PC-3 (cell line): ENCODE results near the gene KCNJ6. TPM values are rescaled to one million over a fixed set of nuclear protein-coding genes. Genes with fewer than 3 reads are reported as not detected.

Experiments
- ATAC-seq: fragments of 200-7000 bp; cut with Tn5 transposase; 2 replicates; pipeline ENCODE4 v1.9.1; 2020; ENCODE audit warnings: mild to moderate bottlenecking, moderate library complexity
- BruUV-seq: library from RNA; stranded (reverse); fragments of 400-500 nt; replicated peaks from 2 replicates; lab custom pipeline; 2021; lab: Mats Ljungman, UMichigan
- CTCF ChIA-PET: fragments of 300-600 bp; sonication (Branson Sonifier 250); formaldehyde crosslinking; loops from one replicate; lab custom pipeline; 2022; ENCODE audit warnings: antibody characterized with exemption; lab: Charles Lee
- POLR2A ChIA-PET: fragments of 300-600 bp; sonication (Branson Sonifier 250); formaldehyde crosslinking; loops from one replicate; lab custom pipeline; 2022; ENCODE audit warnings: antibody characterized with exemption; ENCODE audit not compliant: unreplicated experiment; lab: Charles Lee
- DNase-seq: peaks from one replicate; pipeline ENCODE4 v3.0.0-alpha.2; 2015
- H2AFZ ChIP-seq: fragments of 300-600 bp; sonication (generic); 2 replicates; pipeline ENCODE4 v1.6.0; 2016; ENCODE audit warnings: antibody characterized with exemption, low read length
- H3F3A ChIP-seq: fragments of 300-600 bp; sonication (generic); one replicate; pipeline ENCODE4 v1.6.0; 2017; ENCODE audit warnings: antibody characterized with exemption, low read length, control low read depth, mild to moderate bottlenecking; ENCODE audit not compliant: unreplicated experiment
- H3K27ac ChIP-seq: fragments of 300-600 bp; sonication (generic); 2 replicates; pipeline ENCODE4 v1.5.1; 2016; ENCODE audit warnings: mild to moderate bottlenecking, low read length
- H3K27me3 ChIP-seq: fragments of 300-600 bp; sonication (generic); 2 replicates; pipeline ENCODE4 v1.6.1; 2016; ENCODE audit warnings: low read length, mixed read lengths
- H3K36me3 ChIP-seq: fragments of 300-600 bp; sonication (generic); 2 replicates; pipeline ENCODE4 v1.6.1; 2016; ENCODE audit warnings: low read depth, mixed run types, low read length, mixed read lengths
- H3K4me1 ChIP-seq: fragments of 300-600 bp; sonication (generic); 2 replicates; pipeline ENCODE4 v1.5.1; 2016; ENCODE audit warnings: low read length; ENCODE audit not compliant: insufficient read depth
- H3K4me2 ChIP-seq: fragments of 300-600 bp; sonication (generic); 2 replicates; pipeline ENCODE4 v1.6.0; 2016; ENCODE audit warnings: low read length
- H3K4me3 ChIP-seq: fragments of 300-600 bp; sonication (generic); 2 replicates; pipeline ENCODE4 v1.5.1; 2016; ENCODE audit warnings: mild to moderate bottlenecking, low read length, mixed read lengths
- H3K79me2 ChIP-seq: fragments of 300-600 bp; sonication (generic); 2 replicates; pipeline ENCODE4 v1.6.1; 2017; ENCODE audit warnings: low read length, mixed read lengths
- H3K9ac ChIP-seq: fragments of 300-600 bp; sonication (generic); 2 replicates; pipeline ENCODE4 v1.6.0; 2016; ENCODE audit warnings: mild to moderate bottlenecking, low read length
- H3K9me2 ChIP-seq: fragments of 300-600 bp; sonication (generic); replicated peaks from 2 replicates; pipeline ENCODE4 v1.6.1; 2016; ENCODE audit warnings: mixed run types, low read length, mixed read lengths
- H3K9me3 ChIP-seq: fragments of 300-600 bp; sonication (generic); 2 replicates; pipeline ENCODE4 v1.6.1; 2016; ENCODE audit warnings: low read length, mixed read lengths
- H4K20me1 ChIP-seq: fragments of 300-600 bp; sonication (generic); 2 replicates; pipeline ENCODE4 v1.6.1; 2016; ENCODE audit warnings: low read length, mixed read lengths
- EZH2 ChIP-seq: fragments of 300-600 bp; sonication (generic); IDR thresholded peaks from one replicate; pipeline ENCODE4 v1.6.1; 2017; ENCODE audit warnings: antibody characterized with exemption, mild to moderate bottlenecking, low read length; ENCODE audit not compliant: unreplicated experiment
- EZH2phosphoT487 ChIP-seq: fragments of 300-600 bp; sonication (generic); IDR thresholded peaks from 2 replicates; pipeline ENCODE4 v1.6.1; 2018; ENCODE audit warnings: mild to moderate bottlenecking, antibody characterized with exemption, low read length, borderline replicate concordance
- intact Hi-C: fragments of 100-400 bp; cut with micrococcal nuclease; formaldehyde crosslinking; loops from 2 replicates; pipeline ENCODE4 v1.9.0; 2023
- total RNA-seq: library from RNA; depleted of rRNA; stranded (reverse); fragments of >200 nt; gene quantifications from 2 replicates; pipeline ENCODE4 v1.2.3, GENCODE V29; 2014
- TF ChIP-seq, protein P1 (sequence below): fragments of 300-600 bp; sonication (generic); conservative IDR thresholded peaks from 2 replicates; pipeline ENCODE4 v1.5.1; 2017; ENCODE audit warnings: antibody characterized with exemption, low read depth, mild to moderate bottlenecking, low read length

The KCNJ6 gene
- total RNA-seq, 1 experiment from 2014 or later, result not detected

DNA sequence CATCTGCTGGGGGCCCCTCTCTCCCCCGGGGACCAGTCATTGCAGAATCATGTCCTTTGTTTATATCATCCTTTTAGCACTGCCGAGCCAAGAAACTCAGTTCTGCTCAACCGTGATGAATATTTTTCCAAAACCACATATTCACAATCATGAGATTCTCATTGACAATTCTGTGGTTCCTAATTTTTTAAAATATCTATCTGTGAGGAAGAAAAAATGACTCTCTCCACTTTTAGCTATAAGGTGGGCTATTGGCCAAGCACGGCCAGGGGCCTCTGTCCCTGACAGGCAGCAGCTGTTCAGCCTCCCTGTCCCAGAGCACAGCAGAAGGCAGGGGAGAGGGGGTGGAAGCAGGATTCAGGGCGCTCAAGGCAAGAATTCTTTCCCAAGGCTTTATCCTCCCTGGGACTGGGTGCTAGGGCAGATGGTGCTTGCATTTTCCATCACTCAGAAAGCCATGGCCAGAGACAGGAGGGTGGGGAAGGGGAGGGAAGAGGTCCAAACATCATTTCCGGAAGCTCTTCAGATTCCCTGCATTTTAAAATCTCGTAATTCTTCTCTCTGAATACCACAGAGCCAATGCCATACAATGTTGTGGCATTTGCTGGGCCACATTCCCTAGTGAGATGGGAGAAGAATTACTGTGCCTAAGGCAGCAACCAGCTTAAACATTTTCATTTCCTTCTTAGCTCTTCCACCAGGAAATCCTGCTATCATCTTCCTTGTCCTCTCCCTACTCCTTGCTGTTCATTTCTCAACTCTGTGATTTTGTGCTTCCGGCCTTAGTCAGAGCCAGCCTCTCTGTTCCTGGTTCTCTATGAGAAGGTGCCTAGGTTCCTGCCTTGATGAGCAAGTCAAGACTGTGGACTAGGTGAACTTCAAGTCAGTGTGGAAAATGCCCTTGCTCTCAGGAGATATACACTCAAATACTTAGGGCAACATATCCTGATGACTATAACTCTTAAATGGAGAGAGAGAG lies 60.3 kb downstream of the KCNJ6 start:
- CTCF ChIA-PET, result no interaction called here
- Histone ChIP-seq H3F3A (no peaks in the 10 kb centered on the region), H3K9me2 (no peaks in the 10 kb centered on the region), H2AFZ (no peak overlapping the region), H3K9me3 (no peaks in the 10 kb centered on the region), H3K4me3 (no peak overlapping the region), H3K27me3 (no peaks in the 10 kb centered on the region), H3K9ac (no peak overlapping the region), H4K20me1 (no peaks in the 10 kb centered on the region), H3K4me2 (no peak overlapping the region), H3K27ac (no peak overlapping the region), H3K79me2 (no peaks in the 10 kb centered on the region), H3K4me1 (no peaks in the 10 kb centered on the region), H3K36me3 (no peaks in the 10 kb centered on the region)
- POLR2A ChIA-PET, result no interaction called here
- ATAC-seq (no peak), DNase-seq (no peak)
- no TSS peak for BruUV-seq
- no peak for TF ChIP-seq EZH2phosphoT487
- intact Hi-C loops, result no loop called here

DNA sequence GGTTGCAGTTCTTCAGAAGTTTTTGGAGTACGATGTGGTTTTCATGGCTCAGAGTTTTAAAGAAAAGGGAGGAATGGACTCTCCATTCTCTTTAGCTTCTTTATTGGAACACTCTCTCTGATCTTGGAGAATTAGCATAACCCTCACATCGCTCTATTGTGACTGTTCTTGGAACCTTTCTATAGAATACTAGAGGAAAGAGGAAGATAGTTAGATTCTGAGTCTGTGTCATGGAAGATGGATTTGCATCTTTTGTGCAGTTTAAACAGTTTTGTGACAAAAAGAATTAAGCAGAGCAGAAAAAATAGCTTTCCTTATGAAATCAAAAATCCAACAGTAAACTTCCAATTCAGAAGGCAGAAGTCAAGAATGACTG lies 61.0 kb downstream of the KCNJ6 start:
- Histone ChIP-seq H3K27ac (no peak overlapping the region), H3K79me2 (no peaks in the 10 kb centered on the region), H3K4me2 (no peak overlapping the region), H3F3A (no peaks in the 10 kb centered on the region), H3K36me3 (no peaks in the 10 kb centered on the region), H3K9me2 (no peaks in the 10 kb centered on the region), H3K27me3 (no peaks in the 10 kb centered on the region), H4K20me1 (no peaks in the 10 kb centered on the region), H3K9me3 (no peaks in the 10 kb centered on the region), H2AFZ (no peak overlapping the region), H3K9ac (no peak overlapping the region), H3K4me3 (no peak overlapping the region), H3K4me1 (no peaks in the 10 kb centered on the region)
- BruUV-seq, result no TSS peak
- TF ChIP-seq EZH2, result no peak
- TF ChIP-seq EZH2phosphoT487, result no peak
- TF ChIP-seq, protein P1, sequence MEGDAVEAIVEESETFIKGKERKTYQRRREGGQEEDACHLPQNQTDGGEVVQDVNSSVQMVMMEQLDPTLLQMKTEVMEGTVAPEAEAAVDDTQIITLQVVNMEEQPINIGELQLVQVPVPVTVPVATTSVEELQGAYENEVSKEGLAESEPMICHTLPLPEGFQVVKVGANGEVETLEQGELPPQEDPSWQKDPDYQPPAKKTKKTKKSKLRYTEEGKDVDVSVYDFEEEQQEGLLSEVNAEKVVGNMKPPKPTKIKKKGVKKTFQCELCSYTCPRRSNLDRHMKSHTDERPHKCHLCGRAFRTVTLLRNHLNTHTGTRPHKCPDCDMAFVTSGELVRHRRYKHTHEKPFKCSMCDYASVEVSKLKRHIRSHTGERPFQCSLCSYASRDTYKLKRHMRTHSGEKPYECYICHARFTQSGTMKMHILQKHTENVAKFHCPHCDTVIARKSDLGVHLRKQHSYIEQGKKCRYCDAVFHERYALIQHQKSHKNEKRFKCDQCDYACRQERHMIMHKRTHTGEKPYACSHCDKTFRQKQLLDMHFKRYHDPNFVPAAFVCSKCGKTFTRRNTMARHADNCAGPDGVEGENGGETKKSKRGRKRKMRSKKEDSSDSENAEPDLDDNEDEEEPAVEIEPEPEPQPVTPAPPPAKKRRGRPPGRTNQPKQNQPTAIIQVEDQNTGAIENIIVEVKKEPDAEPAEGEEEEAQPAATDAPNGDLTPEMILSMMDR, result no peak
- ATAC-seq, result no peak
- DNase-seq, result no peak
- CTCF ChIA-PET, result no interaction called here
- intact Hi-C loops, result no loop called here
- POLR2A ChIA-PET, result no interaction called here

DNA sequence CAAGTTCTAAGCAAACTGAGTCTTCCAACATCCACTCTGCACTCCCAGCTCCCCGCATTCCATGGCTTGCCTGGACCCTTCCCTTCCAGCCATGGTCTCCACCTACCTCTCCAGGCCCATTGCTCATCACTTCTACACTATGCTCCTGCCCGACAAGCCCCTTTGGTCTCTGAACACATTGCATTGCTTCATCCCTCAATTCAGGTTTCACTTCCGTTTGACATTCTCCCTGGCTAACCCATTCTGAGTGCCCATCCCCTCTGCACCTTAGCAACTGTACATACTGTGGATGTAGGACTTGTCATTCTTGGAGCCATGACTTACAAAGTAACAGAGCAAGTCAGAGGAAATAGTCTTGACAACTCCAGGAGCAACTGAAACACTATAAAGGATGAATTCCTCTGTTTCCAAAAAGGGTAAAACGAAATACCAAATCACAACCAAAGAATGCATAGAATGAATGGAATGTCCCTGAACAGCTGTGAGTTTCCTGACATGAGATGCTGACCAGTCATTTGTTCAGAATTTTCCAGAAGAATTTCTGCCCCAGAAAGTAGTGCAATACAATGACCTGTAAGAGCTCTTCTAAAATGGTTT lies 66.7 kb downstream of the KCNJ6 start:
- BruUV-seq, result no TSS peak
- no peaks in the 10 kb centered on the region for H3K4me1 ChIP-seq
- H3K79me2 ChIP-seq, result no peaks in the 10 kb centered on the region
- POLR2A ChIA-PET, result no interaction called here
- no peaks in the 10 kb centered on the region for H3K9me2 ChIP-seq
- peaks cover 4% of the 10 kb centered on the region for H3K27me3 ChIP-seq
- no peak for ATAC-seq
- intact Hi-C loops, result no loop called here
- H3K36me3 ChIP-seq, result no peaks in the 10 kb centered on the region
- H3K9me3 ChIP-seq, result no peaks in the 10 kb centered on the region
- CTCF ChIA-PET, result no interaction called here
- no peak overlapping the region for H3K9ac ChIP-seq
- no peak overlapping the region for H3K27ac ChIP-seq
- no peak overlapping the region for H2AFZ ChIP-seq
- H3K4me2 ChIP-seq, result no peak overlapping the region
- DNase-seq, result peak; percentile 16
- no peaks in the 10 kb centered on the region for H4K20me1 ChIP-seq
- no peak overlapping the region for H3K4me3 ChIP-seq
- TF ChIP-seq EZH2phosphoT487, result no peak
- TF ChIP-seq, protein P1, result no peak
- no peak for TF ChIP-seq EZH2
- no peaks in the 10 kb centered on the region for H3F3A ChIP-seq
